T-helper 2 cell treated with Interferon-gamma antibody and Interleukin-4, amounts not matched to agents 5 μg/mL and 100 μg/mL, for 36 hours (primary cell): ENCODE measurements around the gene ATP8A2.
"Not testable (repeated sequence)": the region's sequence is repeated elsewhere in the genome, so short reads cannot be mapped to it uniquely, and the experiment has no call there.

Experiments
- DNase-seq: peaks from one replicate; pipeline ENCODE4 v3.0.0; 2021; ENCODE audit warnings: low spot score
- H3K27ac Mint-ChIP-seq: one replicate; pipeline ENCODE4 v1.8.0; 2021; ENCODE audit warnings: mild to moderate bottlenecking, mixed read lengths
- H3K27me3 Mint-ChIP-seq: one replicate; pipeline ENCODE4 v1.8.0; 2021; ENCODE audit warnings: low read depth, mixed read lengths
- H3K36me3 Mint-ChIP-seq: one replicate; pipeline ENCODE4 v1.8.0; 2021; ENCODE audit warnings: low read depth, mixed read lengths
- H3K4me1 Mint-ChIP-seq: one replicate; pipeline ENCODE4 v1.8.0; 2021; ENCODE audit warnings: low read depth, mixed read lengths
- H3K4me3 Mint-ChIP-seq: one replicate; pipeline ENCODE4 v1.8.0; 2022; ENCODE audit warnings: mild to moderate bottlenecking, moderate library complexity, mixed read lengths
- H3K9me3 Mint-ChIP-seq: one replicate; pipeline ENCODE4 v1.8.0; 2021; ENCODE audit warnings: mixed read lengths

ATP8A2 gene

GRCh38 chr13:25768376-25768775, 396.6 kb downstream of the ATP8A2 start:
- Mint-ChIP-seq H3K27me3 (no peaks in the 10 kb centered on the region), H3K36me3 (no peaks in the 10 kb centered on the region), H3K4me1 (peaks cover 3% of the 10 kb centered on the region), H3K9me3 (peaks cover 20% of the 10 kb centered on the region), H3K27ac (no peak overlapping the region), H3K4me3 (no peak overlapping the region)
- DNase-seq = no peak

- H3K36me3 Mint-ChIP-seq = no peaks in the 10 kb centered on the region
- peaks cover 20% of the 10 kb centered on the region for H3K9me3 Mint-ChIP-seq
- no peaks in the 10 kb centered on the region for H3K27me3 Mint-ChIP-seq
- H3K4me1 Mint-ChIP-seq = peaks cover 2% of the 10 kb centered on the region
- no peak overlapping the region for H3K4me3 Mint-ChIP-seq
- DNase-seq = no peak
- H3K27ac Mint-ChIP-seq = no peak overlapping the region
Observed at GRCh38 chr13:25768838-25769237, 397.1 kb downstream of the ATP8A2 start.

GRCh38 chr13:25770601-25771000, 398.8 kb downstream of the ATP8A2 start:
- H3K4me3 Mint-ChIP-seq = no peak overlapping the region
- no peak overlapping the region for H3K27ac Mint-ChIP-seq
- no peaks in the 10 kb centered on the region for H3K36me3 Mint-ChIP-seq
- H3K27me3 Mint-ChIP-seq = no peaks in the 10 kb centered on the region
- DNase-seq = no peak
- peaks cover 16% of the 10 kb centered on the region for H3K9me3 Mint-ChIP-seq
- no peaks in the 10 kb centered on the region for H3K4me1 Mint-ChIP-seq

- H3K9me3 Mint-ChIP-seq = peaks cover 10% of the 10 kb centered on the region
- H3K4me1 Mint-ChIP-seq = no peaks in the 10 kb centered on the region
- H3K27me3 Mint-ChIP-seq = no peaks in the 10 kb centered on the region
- no peak overlapping the region for H3K27ac Mint-ChIP-seq
- no peaks in the 10 kb centered on the region for H3K36me3 Mint-ChIP-seq
- no peak overlapping the region for H3K4me3 Mint-ChIP-seq
- no peak for DNase-seq
Observed at GRCh38 chr13:25771202-25771601, 399.4 kb downstream of the ATP8A2 start.

GRCh38 chr13:25771641-25772478, 400.1 kb downstream of the ATP8A2 start:
- Mint-ChIP-seq H3K27me3 (no peaks in the 10 kb centered on the region), H3K9me3 (peaks cover 5% of the 10 kb centered on the region), H3K27ac (no peak overlapping the region), H3K36me3 (no peaks in the 10 kb centered on the region), H3K4me1 (no peaks in the 10 kb centered on the region), H3K4me3 (no peak overlapping the region)
- no peak for DNase-seq

- not testable (repeated sequence) for H3K36me3 Mint-ChIP-seq, H3K27ac Mint-ChIP-seq, H3K4me1 Mint-ChIP-seq, DNase-seq, H3K4me3 Mint-ChIP-seq, H3K27me3 Mint-ChIP-seq, H3K9me3 Mint-ChIP-seq
Observed at GRCh38 chr13:25772534-25772933, 400.8 kb downstream of the ATP8A2 start.

- not testable (repeated sequence) for H3K36me3 Mint-ChIP-seq, H3K4me1 Mint-ChIP-seq, H3K27ac Mint-ChIP-seq, H3K4me3 Mint-ChIP-seq, DNase-seq, H3K9me3 Mint-ChIP-seq, H3K27me3 Mint-ChIP-seq
Observed at GRCh38 chr13:25774056-25774455, 402.3 kb downstream of the ATP8A2 start.

GRCh38 chr13:25775275-25775674, 403.5 kb downstream of the ATP8A2 start:
- H3K27me3 Mint-ChIP-seq = peaks cover 5% of the 10 kb centered on the region
- H3K4me1 Mint-ChIP-seq = no peaks in the 10 kb centered on the region
- no peaks in the 10 kb centered on the region for H3K9me3 Mint-ChIP-seq
- no peak for DNase-seq
- no peaks in the 10 kb centered on the region for H3K36me3 Mint-ChIP-seq
- no peak overlapping the region for H3K27ac Mint-ChIP-seq
- no peak overlapping the region for H3K4me3 Mint-ChIP-seq

- Mint-ChIP-seq H3K36me3 (no peaks in the 10 kb centered on the region), H3K27ac (no peak overlapping the region)
Observed at GRCh38 chr13:25775986-25776385, 404.2 kb downstream of the ATP8A2 start.

GRCh38 chr13:25776722-25777121, 404.9 kb downstream of the ATP8A2 start:
- no peaks in the 10 kb centered on the region for H3K4me1 Mint-ChIP-seq
- no peak overlapping the region for H3K27ac Mint-ChIP-seq
- H3K27me3 Mint-ChIP-seq = peaks cover 5% of the 10 kb centered on the region
- no peaks in the 10 kb centered on the region for H3K36me3 Mint-ChIP-seq
- H3K4me3 Mint-ChIP-seq = no peak overlapping the region
- DNase-seq = no peak
- H3K9me3 Mint-ChIP-seq = no peaks in the 10 kb centered on the region

More at GRCh38 chr13:25775986-25776385, 404.2 kb downstream of the ATP8A2 start:
- Mint-ChIP-seq H3K27me3 (peaks cover 5% of the 10 kb centered on the region), H3K4me3 (no peak overlapping the region), H3K9me3 (no peaks in the 10 kb centered on the region), H3K4me1 (no peaks in the 10 kb centered on the region)
- DNase-seq = no peak

- Mint-ChIP-seq H3K9me3 (no peaks in the 10 kb centered on the region), H3K36me3 (no peaks in the 10 kb centered on the region), H3K27ac (no peak overlapping the region), H3K4me1 (no peaks in the 10 kb centered on the region), H3K4me3 (no peak overlapping the region), H3K27me3 (peaks cover 5% of the 10 kb centered on the region)
- no peak for DNase-seq
Observed at GRCh38 chr13:25777509-25777908, 405.7 kb downstream of the ATP8A2 start.

GRCh38 chr13:25778365-25778764, 406.6 kb downstream of the ATP8A2 start:
- no peak for DNase-seq
- Mint-ChIP-seq H3K36me3 (no peaks in the 10 kb centered on the region), H3K4me1 (no peaks in the 10 kb centered on the region), H3K9me3 (no peaks in the 10 kb centered on the region), H3K27me3 (peaks cover 5% of the 10 kb centered on the region), H3K4me3 (no peak overlapping the region), H3K27ac (no peak overlapping the region)

- Mint-ChIP-seq H3K9me3 (no peaks in the 10 kb centered on the region), H3K27me3 (peaks cover 5% of the 10 kb centered on the region), H3K36me3 (no peaks in the 10 kb centered on the region), H3K4me1 (no peaks in the 10 kb centered on the region), H3K27ac (no peak overlapping the region), H3K4me3 (no peak overlapping the region)
- no peak for DNase-seq
Observed at GRCh38 chr13:25778808-25779305, 407.1 kb downstream of the ATP8A2 start.

GRCh38 chr13:25783076-25783475, 411.3 kb downstream of the ATP8A2 start:
- Mint-ChIP-seq H3K27ac (no peak overlapping the region), H3K4me1 (no peaks in the 10 kb centered on the region), H3K9me3 (no peaks in the 10 kb centered on the region), H3K27me3 (peaks cover 5% of the 10 kb centered on the region), H3K36me3 (no peaks in the 10 kb centered on the region), H3K4me3 (no peak overlapping the region)
- no peak for DNase-seq

GRCh38 chr13:25783601-25784024, 411.8 kb downstream of the ATP8A2 start:
- Mint-ChIP-seq H3K27ac (no peak overlapping the region), H3K9me3 (no peaks in the 10 kb centered on the region), H3K27me3 (peaks cover 3% of the 10 kb centered on the region), H3K4me3 (no peak overlapping the region), H3K36me3 (no peaks in the 10 kb centered on the region), H3K4me1 (no peaks in the 10 kb centered on the region)
- no peak for DNase-seq
